HG02885 (cell line): ENCODE data around the gene RBFOX2.
"Not testable (repeated sequence)": the region's sequence is repeated elsewhere in the genome, so short reads cannot be mapped to it uniquely, and the experiment has no call there.

ENCODE experiments used
- ATAC-seq: cut with Tn5 transposase; IDR thresholded peaks from one replicate; pipeline ENCODE4 v1.9.1; 2021; ENCODE audit warnings: mild to moderate bottlenecking; ENCODE audit not compliant: unreplicated experiment, poor library complexity

The RBFOX2 gene

DNA sequence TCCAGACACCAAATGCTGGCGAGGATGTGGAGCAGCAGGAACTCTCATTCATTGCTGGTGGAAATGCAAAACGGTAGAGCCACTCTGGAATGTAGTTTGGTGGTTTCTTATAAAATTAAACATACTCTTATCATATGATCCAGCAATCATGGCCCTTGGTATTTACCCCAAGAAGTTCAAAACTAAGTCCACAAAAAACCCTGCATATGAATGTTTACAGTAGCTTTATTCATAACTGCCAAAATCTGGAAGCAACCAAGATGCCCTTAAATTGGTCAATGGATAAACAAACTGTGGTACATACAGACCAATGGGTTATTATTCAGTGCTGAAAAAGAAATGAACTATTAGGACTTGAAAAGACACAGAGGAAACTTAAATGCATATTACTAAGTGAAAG lies 223.2 kb downstream of the RBFOX2 start:
- ATAC-seq = no peak

DNA sequence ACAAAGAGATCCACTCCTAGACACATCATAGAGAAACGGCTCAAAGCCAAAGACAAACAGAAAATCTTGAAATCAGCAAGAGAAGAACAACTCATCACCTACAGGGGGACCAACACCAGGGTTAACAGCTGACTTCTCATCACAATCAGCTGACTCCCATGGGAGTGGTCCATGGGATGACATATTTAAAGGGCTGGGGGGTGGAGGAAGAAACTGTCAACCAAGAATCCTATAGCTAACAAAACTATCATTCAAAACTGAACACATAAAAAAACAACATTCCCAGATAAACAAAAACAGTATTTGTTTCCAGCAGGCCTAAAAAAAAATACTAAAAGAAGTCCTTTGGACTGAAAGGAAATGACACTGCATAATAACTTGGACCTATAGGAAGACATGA lies 224.2 kb downstream of the RBFOX2 start:
- no peak for ATAC-seq

DNA sequence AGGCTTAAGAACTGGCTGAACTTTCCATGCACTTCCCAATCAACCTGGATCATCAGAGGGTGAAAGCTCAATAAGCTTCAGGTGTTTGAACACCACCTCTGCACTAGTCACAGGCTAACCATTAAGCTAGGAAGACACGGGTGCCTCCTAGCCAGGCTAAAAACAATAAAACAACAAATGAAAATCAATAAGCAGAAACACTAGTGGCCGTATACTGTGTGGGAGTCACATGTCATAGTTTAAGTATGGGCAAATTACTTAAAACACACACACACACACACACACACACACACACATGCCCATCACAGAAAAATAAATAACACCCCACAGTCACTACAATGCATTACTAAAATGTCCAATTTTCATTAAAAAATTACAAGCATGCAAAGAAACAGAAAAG lies 225.7 kb downstream of the RBFOX2 start:
- ATAC-seq = no peak

DNA sequence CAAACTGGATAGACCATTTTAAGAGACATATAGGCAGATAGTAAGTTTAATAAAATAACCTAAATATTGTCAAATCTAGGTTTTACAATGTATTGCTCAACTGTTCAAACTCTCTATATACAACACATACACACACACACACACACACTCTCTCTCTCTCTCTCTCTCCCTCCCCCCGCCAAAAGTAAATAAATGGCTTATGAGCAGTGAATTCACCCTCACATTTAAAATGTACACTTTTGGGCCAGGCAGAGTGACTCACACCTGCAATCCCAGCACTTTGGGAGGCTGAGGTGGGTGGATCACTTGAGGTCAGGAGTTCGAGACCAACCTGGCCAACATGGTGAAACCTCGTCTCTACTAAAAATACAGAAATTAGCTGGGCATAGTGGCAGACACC lies 227.3 kb downstream of the RBFOX2 start:
- ATAC-seq = not testable (repeated sequence)

DNA sequence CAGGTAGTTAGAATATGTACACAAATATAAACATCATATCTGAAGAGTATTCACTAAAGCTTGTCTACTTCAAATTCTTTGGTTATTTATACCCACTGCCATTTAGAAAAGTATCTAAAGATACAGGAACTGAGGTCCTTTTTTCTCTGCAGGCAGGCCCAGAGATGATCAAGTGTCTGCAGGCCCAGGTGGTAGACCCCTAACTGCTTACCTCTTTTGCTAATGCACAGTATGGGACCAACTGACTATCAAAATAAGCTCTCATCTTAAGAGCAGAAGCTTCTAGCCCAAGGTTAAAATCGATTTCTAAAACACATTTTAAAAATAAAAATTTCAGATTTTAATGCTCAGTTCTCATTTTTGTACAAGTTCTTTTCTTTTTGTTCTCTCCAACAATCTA lies 229.5 kb downstream of the RBFOX2 start:
- ATAC-seq = no peak

DNA sequence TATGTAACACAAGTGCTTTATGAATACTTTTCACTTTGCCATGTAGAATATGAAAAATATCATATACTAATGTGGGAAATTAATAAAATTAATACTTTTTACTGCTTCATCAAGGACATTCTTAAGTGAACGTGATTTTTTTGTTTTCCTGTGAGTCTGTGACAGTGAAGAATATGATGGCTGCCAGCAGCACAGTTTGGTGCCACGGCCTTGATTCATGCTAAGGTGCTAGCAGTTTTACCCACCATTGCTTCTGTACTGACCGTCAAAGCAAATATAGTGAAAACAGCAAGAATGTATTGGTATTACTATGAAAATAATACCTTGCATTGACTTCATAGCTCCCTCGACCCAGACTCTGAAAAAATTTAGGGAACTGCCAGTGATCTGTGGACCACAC lies 231.2 kb downstream of the RBFOX2 start:
- ATAC-seq = no peak

DNA sequence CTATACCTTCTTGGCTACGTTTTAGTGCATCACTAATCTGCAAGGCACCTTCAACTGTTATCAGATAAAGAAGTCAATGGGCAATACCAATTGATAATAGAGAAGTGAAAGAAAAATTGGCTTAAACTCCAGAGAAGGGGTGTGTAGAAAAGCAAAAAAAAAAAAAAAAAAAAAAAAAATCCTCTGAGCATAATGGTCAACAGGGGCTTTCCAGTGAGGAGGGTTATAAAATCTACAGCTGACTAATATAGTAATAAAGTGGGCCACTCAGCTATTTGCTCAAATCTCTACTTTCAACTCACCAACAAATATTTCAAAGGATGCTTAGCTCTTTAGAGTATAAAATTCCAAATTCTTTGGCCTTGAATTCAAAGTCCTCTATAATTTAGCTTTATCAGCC lies 233.1 kb downstream of the RBFOX2 start:
- no peak for ATAC-seq

DNA sequence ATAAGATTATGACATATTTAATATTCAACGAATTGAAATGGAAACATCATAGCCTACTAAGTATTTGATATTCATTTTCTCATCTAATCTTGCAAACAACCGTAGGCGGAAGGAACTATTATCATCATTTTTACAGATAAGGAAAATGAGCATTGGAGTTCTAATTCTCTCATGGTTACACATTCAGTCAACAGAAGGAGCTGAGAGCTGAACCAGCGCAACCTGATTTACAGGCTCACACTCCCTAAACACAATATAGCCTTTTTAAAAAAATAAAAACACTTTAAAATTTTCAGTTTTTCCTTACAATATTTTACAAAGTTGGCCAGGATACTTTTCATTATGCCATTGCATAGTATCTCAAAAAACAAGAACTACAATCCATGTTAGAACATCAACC lies 236.1 kb downstream of the RBFOX2 start:
- ATAC-seq = no peak

DNA sequence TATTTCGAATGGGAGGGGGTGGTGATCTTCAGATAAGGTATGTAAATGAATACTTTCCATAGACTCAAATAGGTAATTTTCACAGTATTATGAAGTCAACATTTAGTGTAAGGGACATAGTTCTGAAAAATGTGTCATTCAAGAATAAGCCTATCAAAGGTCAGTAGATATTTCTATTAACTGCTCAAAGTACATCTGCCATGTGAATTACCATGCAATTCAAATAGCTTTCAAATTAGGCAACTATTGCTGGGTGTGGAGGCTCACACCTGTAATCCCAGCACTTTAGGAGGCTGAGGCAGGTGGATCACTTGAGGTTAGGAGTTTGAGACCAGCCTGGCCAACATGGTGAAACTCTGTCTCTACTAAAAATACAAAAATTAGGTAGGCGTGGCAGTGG lies 236.8 kb downstream of the RBFOX2 start:
- not testable (repeated sequence) for ATAC-seq

DNA sequence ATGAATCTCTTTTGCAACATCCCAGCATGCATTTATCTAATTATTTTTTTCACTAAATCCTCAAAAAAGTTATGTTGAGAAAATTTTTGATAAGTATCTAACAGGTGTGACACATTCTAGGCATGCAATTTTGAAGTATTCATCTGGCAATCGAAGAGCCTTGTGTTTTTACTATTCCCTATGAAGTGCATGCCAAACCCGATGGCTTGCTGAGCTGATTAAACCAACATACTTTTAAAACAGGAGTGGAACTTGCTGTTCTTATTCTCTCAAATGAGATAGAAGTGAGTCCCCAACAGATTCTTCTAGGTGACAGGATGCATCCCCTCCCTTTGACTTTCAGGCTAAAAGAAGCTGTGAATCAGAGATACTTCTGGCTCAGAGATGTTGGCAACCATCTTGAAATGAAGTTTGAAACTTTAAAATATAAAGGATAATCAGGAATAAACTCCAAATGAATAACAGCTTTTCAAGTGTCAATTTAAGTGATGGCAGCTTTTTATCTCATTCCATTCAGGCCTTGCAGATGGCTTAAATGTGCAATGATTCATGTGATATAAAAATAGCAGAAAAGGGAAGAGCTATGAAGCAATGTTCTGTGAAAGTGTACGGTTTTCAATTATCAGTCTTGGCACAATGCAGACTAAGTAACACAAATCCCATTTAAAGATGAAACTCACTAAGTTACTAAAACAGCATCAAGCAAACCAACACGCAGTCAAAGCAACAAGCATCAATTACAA lies 243.3 kb downstream of the RBFOX2 start:
- no peak for ATAC-seq

DNA sequence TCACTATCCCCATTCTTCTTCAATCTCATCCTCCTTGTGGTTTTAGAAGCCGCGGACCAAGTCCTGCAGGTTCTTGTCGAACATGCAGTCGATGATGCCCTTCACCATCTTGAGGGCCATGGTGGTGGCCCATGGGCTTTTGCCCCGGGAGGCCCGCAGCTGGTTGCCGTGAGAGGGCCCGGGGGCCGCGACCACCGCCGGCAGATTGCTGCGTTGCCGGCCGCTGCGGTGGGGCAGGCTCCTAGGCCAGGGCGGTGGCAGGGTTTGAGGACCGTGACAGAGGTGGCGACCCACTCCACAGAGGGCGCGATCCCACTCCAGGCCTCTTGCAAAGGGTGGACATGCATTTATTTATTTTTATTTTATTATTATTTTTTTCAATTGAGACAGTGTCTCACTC lies 244.0 kb downstream of the RBFOX2 start:
- no peak for ATAC-seq

DNA sequence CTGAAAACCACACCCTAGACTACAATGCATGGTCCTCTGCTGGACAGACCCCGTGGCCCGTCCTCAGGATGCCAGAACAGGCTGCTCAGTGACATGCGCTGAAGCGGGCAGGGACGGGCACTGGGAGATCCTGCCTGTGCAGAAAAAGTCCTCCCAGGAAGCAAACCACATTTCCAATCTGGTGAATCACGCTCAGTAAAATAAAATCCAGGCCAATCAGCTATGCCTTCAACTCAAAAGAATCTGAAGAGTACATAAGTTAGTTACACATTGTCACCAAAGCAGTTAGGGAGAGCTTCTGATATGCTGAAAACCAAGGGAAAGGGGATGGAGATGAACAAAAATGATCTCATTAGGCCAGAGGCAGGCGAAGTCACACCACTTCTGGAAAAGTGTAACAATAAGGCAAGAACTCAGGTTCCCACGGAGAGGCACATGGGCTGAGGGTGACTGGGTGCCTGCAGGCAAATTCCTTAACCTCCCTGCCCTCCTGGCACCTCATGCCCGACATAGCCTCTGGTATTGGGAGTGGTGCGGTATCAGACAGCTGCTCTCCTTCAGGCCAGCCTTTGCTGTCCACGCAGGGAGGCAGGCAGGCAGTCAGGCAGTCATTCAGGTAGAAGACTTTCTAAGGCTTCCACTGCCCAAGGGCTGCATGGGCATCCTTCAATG lies 244.5 kb downstream of the RBFOX2 start:
- ATAC-seq = no peak

DNA sequence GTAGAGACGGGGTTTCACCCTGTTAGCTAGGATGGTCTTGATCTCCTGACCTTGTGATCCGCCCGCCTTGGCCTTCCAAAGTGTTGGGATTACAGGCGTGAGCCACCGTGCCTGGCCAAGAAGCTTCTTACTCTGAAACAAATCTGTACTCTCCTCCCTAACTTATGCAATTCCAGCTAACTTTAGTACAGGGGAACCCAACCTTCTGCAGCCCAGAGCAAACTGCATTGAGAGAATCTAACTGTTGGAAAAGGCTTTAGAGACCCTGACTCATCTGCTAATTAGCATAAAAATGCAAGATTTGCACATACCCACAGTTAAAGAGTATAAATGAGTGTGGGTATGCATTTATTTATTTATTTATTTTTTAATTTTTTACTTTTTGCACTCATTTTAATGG lies 246.1 kb downstream of the RBFOX2 start:
- no peak for ATAC-seq

DNA sequence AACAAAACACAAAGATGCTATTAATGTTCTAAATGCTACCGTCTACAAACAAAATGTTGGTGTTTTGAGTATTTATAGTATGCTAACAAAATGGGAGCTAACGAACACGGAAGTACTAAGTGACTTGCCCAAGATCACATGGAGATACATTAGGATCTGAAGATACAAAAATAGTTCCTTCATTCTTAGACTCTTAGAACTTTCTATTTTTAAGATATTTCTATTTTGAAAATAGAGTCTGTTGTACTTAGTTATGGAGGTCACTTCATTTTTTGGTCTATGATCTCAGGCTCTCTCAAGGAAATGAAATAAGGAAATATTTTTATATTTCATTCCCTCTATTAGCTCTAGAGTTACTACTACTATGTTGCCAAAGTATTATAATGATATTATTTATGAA lies 246.7 kb downstream of the RBFOX2 start:
- ATAC-seq = no peak

DNA sequence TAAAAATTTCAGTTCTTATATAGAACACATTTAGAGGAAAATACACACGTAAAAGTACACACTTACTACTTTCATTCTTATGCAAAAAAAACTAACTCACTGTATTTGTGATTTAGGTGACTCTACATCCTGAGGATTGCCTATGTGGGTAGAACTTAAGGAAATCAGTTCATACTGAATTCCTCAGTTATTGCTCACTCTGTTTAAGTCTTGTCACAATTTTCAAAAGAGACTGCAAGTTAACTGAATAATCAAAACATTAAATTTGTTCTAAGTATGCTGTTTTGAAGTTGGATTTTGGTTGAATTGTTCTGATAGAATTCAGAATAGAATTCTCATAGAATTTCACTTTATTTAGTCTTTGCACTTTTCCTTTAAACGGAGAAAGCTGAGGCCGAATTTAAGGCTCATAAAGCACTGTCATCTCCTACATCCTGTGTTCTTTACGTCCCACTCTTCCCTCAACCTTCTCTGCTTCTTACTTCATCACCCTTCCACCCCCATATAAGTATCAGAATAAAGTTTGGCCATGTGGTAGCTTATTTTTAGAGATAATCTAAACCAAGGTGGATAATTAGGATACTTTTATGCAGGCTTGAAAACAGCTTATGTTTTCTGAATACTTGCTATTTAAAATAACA lies 251.2 kb downstream of the RBFOX2 start:
- no peak for ATAC-seq

DNA sequence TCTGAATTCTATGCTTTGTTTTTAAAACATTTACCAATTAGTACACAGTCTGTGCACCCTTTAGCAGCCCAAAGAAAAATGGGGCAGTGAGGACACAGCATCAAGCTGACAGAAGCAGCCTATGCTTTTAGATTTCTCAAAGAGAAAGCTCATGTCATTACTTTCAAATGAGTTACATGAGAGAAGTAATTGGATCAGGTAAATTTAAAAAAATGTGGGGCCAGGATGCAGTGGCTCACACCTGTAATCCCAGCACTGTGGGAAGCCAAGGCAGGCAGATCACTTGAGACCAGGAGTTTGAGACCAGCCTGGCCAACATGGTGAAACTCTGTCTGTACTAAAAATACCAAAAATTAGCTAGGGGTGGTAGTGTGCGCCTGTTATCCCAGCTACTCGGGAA lies 253.3 kb downstream of the RBFOX2 start:
- ATAC-seq = no peak

DNA sequence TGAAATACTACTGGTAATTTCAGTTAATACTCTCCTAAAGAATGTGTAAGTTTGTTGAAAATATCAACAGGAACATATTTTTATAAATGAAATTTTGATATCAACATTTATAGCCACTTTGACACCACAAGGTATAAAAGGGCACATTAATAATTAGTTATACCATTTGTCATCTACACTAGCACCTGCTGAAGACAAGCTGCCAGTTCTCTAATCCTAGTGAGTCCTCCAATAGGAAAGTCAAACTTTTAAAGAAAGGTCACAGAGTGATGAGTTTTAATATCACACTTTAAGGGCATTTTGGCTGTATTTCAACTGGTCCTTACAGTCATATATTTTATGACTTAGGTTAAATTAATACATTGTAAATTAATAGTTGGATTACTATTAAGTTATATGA lies 258.6 kb downstream of the RBFOX2 start:
- no peak for ATAC-seq

DNA sequence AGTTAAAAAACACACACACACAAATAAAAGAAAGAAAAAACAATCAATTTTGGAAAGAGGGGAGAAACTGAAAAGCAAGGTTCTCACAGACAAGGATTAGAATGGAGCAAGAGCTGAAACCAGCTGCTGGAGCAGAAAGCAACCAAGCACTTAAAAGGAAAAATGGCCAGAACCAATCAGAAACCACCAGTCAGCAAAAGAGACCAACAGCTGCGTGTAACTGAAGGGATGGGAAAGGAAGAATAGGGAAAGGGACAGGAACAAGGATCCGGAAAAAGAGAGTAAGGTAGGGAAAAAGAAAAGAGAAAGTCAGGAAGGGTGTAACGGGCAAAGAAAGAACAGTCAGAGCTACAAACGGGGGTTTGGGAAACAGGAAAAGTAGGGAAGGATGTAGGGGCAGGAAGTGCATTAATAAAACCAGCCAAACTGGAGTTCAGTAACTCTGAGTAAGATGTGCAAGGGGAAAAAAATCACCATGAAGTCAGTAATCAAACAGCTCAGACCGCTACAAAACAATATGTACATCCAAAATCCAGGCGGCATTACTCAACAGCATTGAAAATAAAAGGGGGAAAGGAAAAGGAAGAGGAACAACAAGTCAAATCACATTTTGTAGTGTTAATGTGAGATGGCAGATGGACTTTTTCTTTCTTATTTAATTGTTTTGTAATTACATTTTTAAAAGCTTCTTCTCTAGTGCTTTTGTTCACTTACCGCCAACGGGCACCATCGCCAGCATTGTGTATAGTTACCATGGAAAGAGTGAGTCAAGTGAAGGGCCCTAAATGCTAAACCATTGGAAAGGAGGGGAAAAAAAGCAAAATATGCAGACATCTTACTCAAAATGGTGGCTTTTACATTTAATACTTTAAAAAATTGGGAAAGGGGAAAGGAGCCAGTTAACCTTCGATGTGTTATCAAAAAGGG lies 261.7 kb downstream of the RBFOX2 start:
- no peak for ATAC-seq

DNA sequence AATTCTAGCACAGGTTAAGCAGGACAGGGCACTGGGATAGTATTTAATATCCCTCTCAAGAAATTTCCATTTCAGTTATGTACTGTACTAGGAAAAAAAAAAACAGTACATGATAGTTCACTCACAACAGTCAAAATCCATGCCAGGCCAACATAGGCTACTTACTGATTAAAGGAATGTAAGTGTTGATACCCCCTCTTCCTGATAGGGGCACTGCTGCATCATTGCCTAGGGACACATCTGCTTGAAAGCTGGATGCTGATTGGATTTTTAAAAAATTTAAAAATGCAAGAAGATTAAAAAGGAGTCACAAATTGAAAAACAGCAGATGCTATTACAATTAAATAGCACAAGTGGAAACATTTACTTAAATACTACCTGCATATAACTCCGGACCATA lies 267.6 kb downstream of the RBFOX2 start:
- ATAC-seq = no peak

DNA sequence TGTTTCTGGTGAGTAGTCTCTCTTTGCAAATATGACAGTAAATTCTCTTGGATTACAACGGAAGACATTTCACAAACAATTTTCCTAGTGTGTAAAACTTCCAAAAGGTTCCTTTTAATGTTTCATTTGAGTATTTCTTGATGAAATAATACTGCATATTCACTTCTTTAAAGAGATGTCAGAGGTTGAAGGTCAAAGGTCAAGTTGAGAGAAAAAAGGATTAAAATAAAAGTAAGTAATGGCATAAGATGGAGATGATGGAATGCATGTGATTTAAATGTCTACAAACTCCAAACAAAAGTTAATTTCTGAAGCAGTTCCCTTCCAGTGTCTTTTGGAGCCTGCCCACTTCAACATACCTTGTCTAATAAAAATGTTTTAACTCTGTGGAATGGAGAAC lies 270.2 kb downstream of the RBFOX2 start:
- no peak for ATAC-seq

DNA sequence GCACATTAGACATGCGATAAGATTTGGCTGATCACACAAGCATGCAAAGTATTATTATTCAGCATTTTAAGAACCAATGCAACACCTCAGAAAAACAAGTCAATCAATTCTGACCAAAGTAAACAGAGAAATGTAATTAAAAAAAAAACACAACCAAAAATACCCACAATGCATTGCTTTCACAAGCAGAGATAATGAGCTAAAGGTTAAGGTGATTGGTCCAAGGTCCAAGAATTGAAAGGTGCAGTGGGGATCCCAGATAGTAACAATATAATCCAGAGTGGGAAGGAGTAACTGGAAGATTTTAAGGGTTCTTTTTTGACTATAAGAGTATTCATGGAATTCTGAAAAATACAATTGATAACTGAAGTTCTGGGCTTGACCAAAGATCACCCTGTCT lies 271.9 kb downstream of the RBFOX2 start:
- no peak for ATAC-seq
